Pancreas (tissue), 10 donors: ENCODE results near the gene NSUN6. TPM values are rescaled to one million over a fixed set of nuclear protein-coding genes. Genes with fewer than 3 reads are reported as not detected.

Source experiments
- ATAC-seq, 4 donors: fragments of 200-7000 bp; cut with Tn5 transposase; one replicate each; pipeline versions ENCODE4 v1.8.0 to v1.9.1; 2020; ENCODE audit warnings: mild to moderate bottlenecking in 4 of 4, moderate library complexity in 4 of 4
- DNase-seq, 6 donors: peaks; one replicate each; pipeline ENCODE4 v3.0.0-alpha.2; 2020
- FAIRE-seq: peaks from 2 replicates; lab custom pipeline; 2012; peaks lifted over from hg19 to GRCh38; lab: Jason Lieb, UNC
- H3K27ac ChIP-seq, 4 donors: fragments of 200-600 bp; sonication (generic); 1 replicate in 3 of 4; 2 replicates in 1 of 4; pipeline versions ENCODE4 v1.5.0 to v1.8.0; 2020
- H3K27me3 ChIP-seq, 4 donors: fragments of 200-600 bp; one replicate each; pipeline ENCODE4 v1.8.0; 2021
- H3K36me3 ChIP-seq, 3 donors: fragments of 200-600 bp; sonication (generic) in 1 of 3; one replicate each; pipeline versions ENCODE4 v1.5.0 to v1.8.0; 2020 to 2021
- H3K4me1 ChIP-seq, 3 donors: fragments of 200-600 bp; one replicate each; pipeline ENCODE4 v1.8.0; 2021
- H3K4me3 ChIP-seq, 4 donors: fragments of 200-600 bp; sonication (generic) in 2 of 4; one replicate each; pipeline versions ENCODE4 v1.5.0 to v1.8.0; 2020 to 2021
- H3K9me3 ChIP-seq, 4 donors: fragments of 200-600 bp; one replicate each; pipeline ENCODE4 v1.8.0; 2021
- WGBS, 2 donors: extraction: QIAGEN DNeasy Blood & Tissue Kit; methylation state at CpG; one replicate each; pipeline ENCODE4 v1.1.7; 2013; 5-methylcytosine and 5-hydroxymethylcytosine counted together
- intact Hi-C, 3 donors: fragments of 100-400 bp; cut with DNase I; formaldehyde crosslinking; loops; one replicate each; pipeline versions ENCODE4 v1.11.1 to v1.14.2; 2022
- polyA plus RNA-seq, 2 donors: library from polyadenylated mRNA; stranded (reverse); fragments of 200-250 nt; gene quantifications; one replicate each; pipeline ENCODE4 v1.2.3, GENCODE V29; 2013
- total RNA-seq, 6 donors: library from RNA; stranded (reverse); fragmentation: NEBNext Ultra II Directional in 4 of 6; extraction: Animal tissue kit (Norgen Biotek cat#: 25700) in 4 of 6; gene quantifications; one replicate each; pipeline versions ENCODE4 v1.2.1 to v1.2.4, GENCODE V29; 2021 to 2023
- TF ChIP-seq, protein P1 (sequence below), 4 donors: fragments of 200-600 bp; sonication (generic) in 3 of 4; IDR thresholded peaks; one replicate each; pipeline versions ENCODE4 v1.5.0 to v1.8.0; 2021; ENCODE audit warnings: antibody characterized with exemption in 4 of 4
- donor health status: healthy with polysubstance abuse.
- donor health status: DM: no; HTN: no; CAD: no; lungs with moderate emphysema.
- donor health status: DM: no; HTN: no; CAD: no.
- donor health status: control.
- donor health status: control.
- donor health status: Bipolar disorder and iron deficiency.
- donor health status: DM: yes; HTN: yes; CAD: no.
- donor health status: DM: no; HTN: no; CAD: no.
- donor health status: DM: no; HTN: no; CAD: no.
- donor health status: DM: yes; HTN: yes; CAD: no.

NSUN6 gene
- total and polyA plus RNA-seq, 8 donors: 7.3 to 16.5 (median 8.5) TPM

DNA sequence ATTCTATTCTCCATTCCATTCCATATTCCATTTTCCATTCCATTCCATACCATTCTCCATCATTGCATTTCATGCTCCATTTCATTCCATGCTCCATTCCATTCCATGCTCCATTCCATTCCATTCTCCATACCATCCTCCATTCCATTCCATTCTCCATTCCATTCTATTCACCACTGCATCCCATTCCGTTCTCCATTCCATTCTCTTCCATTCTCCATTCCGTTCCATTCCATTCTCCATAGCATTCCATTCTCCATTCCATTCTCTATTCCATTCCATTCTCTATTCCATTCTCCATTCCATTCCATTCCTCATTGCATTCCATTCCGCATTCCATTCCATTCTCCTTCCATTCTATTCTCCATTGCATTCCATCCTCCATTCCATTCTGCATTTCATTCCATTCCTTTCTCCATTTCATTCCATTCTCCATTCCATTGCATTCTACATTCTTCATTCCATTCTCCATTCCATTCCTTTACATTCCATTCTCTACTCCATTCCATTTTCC lies 84.0 kb downstream of the NSUN6 start:
- H3K4me1 ChIP-seq: no peaks in the 10 kb centered on the region
- H3K36me3 ChIP-seq: no peaks in the 10 kb centered on the region
- 97 to 100% methylated on average over 3 of the region's 3 CpGs for WGBS, 2 donors
- TF ChIP-seq, protein P1, sequence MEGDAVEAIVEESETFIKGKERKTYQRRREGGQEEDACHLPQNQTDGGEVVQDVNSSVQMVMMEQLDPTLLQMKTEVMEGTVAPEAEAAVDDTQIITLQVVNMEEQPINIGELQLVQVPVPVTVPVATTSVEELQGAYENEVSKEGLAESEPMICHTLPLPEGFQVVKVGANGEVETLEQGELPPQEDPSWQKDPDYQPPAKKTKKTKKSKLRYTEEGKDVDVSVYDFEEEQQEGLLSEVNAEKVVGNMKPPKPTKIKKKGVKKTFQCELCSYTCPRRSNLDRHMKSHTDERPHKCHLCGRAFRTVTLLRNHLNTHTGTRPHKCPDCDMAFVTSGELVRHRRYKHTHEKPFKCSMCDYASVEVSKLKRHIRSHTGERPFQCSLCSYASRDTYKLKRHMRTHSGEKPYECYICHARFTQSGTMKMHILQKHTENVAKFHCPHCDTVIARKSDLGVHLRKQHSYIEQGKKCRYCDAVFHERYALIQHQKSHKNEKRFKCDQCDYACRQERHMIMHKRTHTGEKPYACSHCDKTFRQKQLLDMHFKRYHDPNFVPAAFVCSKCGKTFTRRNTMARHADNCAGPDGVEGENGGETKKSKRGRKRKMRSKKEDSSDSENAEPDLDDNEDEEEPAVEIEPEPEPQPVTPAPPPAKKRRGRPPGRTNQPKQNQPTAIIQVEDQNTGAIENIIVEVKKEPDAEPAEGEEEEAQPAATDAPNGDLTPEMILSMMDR (IDR thresholded peaks at IDR 0.05): no peak
- ATAC-seq (no peak), FAIRE-seq (no peak), DNase-seq (no peak)
- no peak overlapping the region for H3K4me3 ChIP-seq
- intact Hi-C loops: no loop called here
- H3K9me3 ChIP-seq: no peaks in the 10 kb centered on the region
- no peaks in the 10 kb centered on the region for H3K27me3 ChIP-seq
- H3K27ac ChIP-seq: no peak overlapping the region

DNA sequence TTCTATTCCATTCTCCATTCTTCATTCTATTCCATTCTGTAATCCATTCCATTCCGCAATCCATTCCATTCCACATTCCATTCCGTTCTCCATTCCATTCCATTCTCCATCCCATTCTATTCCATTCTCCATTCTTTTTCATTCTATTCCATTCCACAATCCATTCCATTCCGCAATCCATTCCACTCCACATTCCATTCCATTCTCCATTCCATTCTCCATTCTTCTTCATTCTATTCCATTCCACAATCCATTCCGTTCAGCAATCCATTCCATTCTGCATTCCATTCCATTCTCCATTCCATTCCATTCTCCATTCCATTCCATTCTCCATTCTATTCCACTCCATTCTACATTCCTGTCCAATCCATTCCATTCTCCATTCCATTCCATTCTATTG lies 85.2 kb downstream of the NSUN6 start:
- FAIRE-seq (no peak), DNase-seq (no peak), ATAC-seq (no peak)
- intact Hi-C loops: no loop called here
- WGBS, 2 donors: 87 to 98% methylated on average over 4 of the region's 4 CpGs
- no peak overlapping the region for H3K4me3 ChIP-seq
- no peak overlapping the region for H3K27ac ChIP-seq
- no peaks in the 10 kb centered on the region for H3K36me3 ChIP-seq
- TF ChIP-seq, protein P1 (IDR thresholded peaks at IDR 0.05): no peak
- H3K9me3 ChIP-seq: no peaks in the 10 kb centered on the region
- no peaks in the 10 kb centered on the region for H3K4me1 ChIP-seq
- H3K27me3 ChIP-seq: no peaks in the 10 kb centered on the region

DNA sequence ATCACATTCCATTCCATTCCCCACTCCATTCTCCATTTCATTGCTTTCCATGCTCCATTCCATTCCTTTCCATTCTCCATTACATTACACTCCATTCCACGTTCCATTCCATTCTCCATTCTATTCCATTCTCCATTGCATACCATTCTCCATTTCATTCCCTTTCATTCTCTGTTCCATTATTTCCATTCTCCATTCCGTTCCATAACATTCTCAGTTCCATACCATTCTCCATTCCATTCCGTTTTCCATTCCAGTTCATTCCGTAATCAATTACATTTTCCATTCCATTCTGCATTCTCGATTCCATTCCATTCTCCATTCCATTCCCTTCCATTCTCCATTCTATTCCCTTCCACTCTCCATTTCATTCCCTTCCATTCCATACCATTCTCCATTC lies 86.4 kb downstream of the NSUN6 start:
- Histone ChIP-seq H3K27me3 (no peaks in the 10 kb centered on the region), H3K36me3 (no peaks in the 10 kb centered on the region), H3K4me3 (no peak overlapping the region), H3K27ac (no peak overlapping the region), H3K9me3 (no peaks in the 10 kb centered on the region), H3K4me1 (no peaks in the 10 kb centered on the region)
- TF ChIP-seq, protein P1 (IDR thresholded peaks at IDR 0.05): no peak
- ATAC-seq (no peak), DNase-seq (no peak), FAIRE-seq (no peak)
- intact Hi-C loops: no loop called here
- 96 to 99% methylated on average over 5 of the region's 5 CpGs for WGBS, 2 donors

DNA sequence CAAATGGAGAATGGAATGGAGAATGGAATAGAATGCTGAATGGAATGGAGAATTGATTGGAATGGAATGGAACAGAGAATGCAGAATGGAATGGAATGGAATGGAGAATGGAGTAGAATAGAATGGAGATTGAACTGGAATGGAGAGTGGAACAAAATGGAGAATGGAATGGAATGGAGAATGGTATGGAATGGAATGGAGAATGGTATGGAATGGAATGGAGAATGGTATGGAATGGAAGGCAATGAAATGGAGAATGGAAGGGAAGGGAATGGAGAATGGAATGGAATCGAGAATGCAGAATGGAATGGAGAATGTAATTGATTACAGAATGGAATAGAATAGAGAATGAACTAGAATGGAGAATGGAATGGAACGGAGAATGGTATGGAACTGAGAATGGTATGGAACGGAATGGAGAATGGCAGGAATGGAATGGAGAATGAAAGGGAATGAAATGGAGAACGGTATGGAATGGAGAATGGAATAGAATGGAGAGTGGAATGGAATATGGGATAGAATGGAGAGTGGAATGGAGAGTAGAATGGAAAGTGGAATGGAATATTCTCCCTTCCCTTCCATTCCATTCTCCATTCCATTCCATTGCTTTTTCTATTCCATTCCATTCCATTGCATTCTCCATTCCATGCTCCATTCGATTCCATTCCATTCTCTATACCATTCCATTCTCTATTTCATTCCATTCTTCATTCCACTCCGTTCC lies 88.2 kb downstream of the NSUN6 start:
- Histone ChIP-seq H3K9me3 (no peaks in the 10 kb centered on the region), H3K4me3 (no peak overlapping the region), H3K4me1 (no peaks in the 10 kb centered on the region), H3K27ac (no peak overlapping the region), H3K27me3 (no peaks in the 10 kb centered on the region), H3K36me3 (no peaks in the 10 kb centered on the region)
- DNase-seq (no peak), ATAC-seq (no peak), FAIRE-seq (no peak)
- intact Hi-C loops: no loop called here
- TF ChIP-seq, protein P1 (IDR thresholded peaks at IDR 0.05): no peak
- WGBS, 2 donors: 96 to 97% methylated on average over 6 of the region's 6 CpGs
